ENCODE data around the gene PRKCE.

PRKCE gene

GRCh38 chr2:45814951-45815621 is 163.6 kb downstream of the PRKCE start:
- Histone ChIP-seq H3K36me3 (ENCODE audit: control insufficient read depth, insufficient read depth, low read length) (no peaks in the 10 kb centered on the region), H3K4me3 (ENCODE audit: insufficient read depth, low read depth, low read length) (no peak overlapping the region), H3K4me1 (ENCODE audit: control insufficient read depth, insufficient read depth, low read length) (peaks cover 24% of the 10 kb centered on the region), H3K9me3 (ENCODE audit: control insufficient read depth, low read length) (no peaks in the 10 kb centered on the region), H3K27ac (ENCODE audit: insufficient read depth, low read depth, low read length, poor library complexity, severe bottlenecking) (no peak overlapping the region), H3K27me3 (ENCODE audit: control insufficient read depth, insufficient read depth, low read length, poor library complexity, severe bottlenecking) (no peaks in the 10 kb centered on the region)
- 36 to 46% methylated on average over 2 of the region's 2 CpGs for WGBS, 2 experiments

- Histone ChIP-seq H3K36me3 (ENCODE audit: control insufficient read depth, insufficient read depth, low read length) (no peaks in the 10 kb centered on the region), H3K27me3 (ENCODE audit: control insufficient read depth, insufficient read depth, low read length, poor library complexity, severe bottlenecking) (no peaks in the 10 kb centered on the region), H3K4me1 (ENCODE audit: control insufficient read depth, insufficient read depth, low read length) (peaks cover 24% of the 10 kb centered on the region), H3K4me3 (ENCODE audit: insufficient read depth, low read depth, low read length) (no peak overlapping the region), H3K27ac (ENCODE audit: insufficient read depth, low read depth, low read length, poor library complexity, severe bottlenecking) (no peak overlapping the region), H3K9me3 (ENCODE audit: control insufficient read depth, low read length) (no peaks in the 10 kb centered on the region)
- 93 to 96% methylated on average over 2 of the region's 2 CpGs for WGBS, 2 experiments
Observed at GRCh38 chr2:45816272-45816671, 164.8 kb downstream of the PRKCE start.

GRCh38 chr2:45818591-45818990 is 167.1 kb downstream of the PRKCE start:
- WGBS, 2 experiments: 80 to 81% methylated on average over 5 of the region's 5 CpGs
- peaks cover 20% of the 10 kb centered on the region for H3K4me1 ChIP-seq (ENCODE audit: control insufficient read depth, insufficient read depth, low read length)
- H3K27me3 ChIP-seq (ENCODE audit: control insufficient read depth, insufficient read depth, low read length, poor library complexity, severe bottlenecking): no peaks in the 10 kb centered on the region
- no peak overlapping the region for H3K27ac ChIP-seq (ENCODE audit: insufficient read depth, low read depth, low read length, poor library complexity, severe bottlenecking)
- H3K4me3 ChIP-seq (ENCODE audit: insufficient read depth, low read depth, low read length): no peak overlapping the region
- no peaks in the 10 kb centered on the region for H3K9me3 ChIP-seq (ENCODE audit: control insufficient read depth, low read length)
- no peaks in the 10 kb centered on the region for H3K36me3 ChIP-seq (ENCODE audit: control insufficient read depth, insufficient read depth, low read length)

DNA sequence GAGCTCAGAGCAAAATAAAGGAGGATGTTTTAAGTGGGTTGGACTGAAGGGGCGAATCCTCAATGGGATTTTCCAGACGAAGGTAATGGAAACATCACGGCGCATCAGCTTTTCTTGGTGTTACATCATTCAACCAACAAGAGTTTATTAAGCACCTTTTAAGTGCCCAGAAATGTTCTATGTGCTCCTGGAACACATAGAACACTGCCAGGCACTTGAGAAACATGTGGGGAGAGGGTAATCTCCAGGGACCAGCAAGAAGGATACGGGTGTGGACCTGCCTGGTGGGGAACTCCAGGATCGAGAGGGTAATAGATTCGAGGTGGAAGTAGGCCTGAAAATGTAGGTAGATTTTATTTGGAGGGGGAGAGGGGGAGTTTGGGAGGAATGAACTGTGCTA is 168.6 kb downstream of the PRKCE start:
- Histone ChIP-seq H3K4me3 (ENCODE audit: insufficient read depth, low read depth, low read length) (no peak overlapping the region), H3K9me3 (ENCODE audit: control insufficient read depth, low read length) (no peaks in the 10 kb centered on the region), H3K27ac (ENCODE audit: insufficient read depth, low read depth, low read length, poor library complexity, severe bottlenecking) (no peak overlapping the region), H3K27me3 (ENCODE audit: control insufficient read depth, insufficient read depth, low read length, poor library complexity, severe bottlenecking) (no peaks in the 10 kb centered on the region), H3K36me3 (ENCODE audit: control insufficient read depth, insufficient read depth, low read length) (no peaks in the 10 kb centered on the region), H3K4me1 (ENCODE audit: control insufficient read depth, insufficient read depth, low read length) (peaks cover 16% of the 10 kb centered on the region)
- 95 to 99% methylated on average over 7 of the region's 7 CpGs for WGBS, 2 experiments

- Histone ChIP-seq H3K4me3 (ENCODE audit: insufficient read depth, low read depth, low read length) (no peak overlapping the region), H3K36me3 (ENCODE audit: control insufficient read depth, insufficient read depth, low read length) (no peaks in the 10 kb centered on the region), H3K4me1 (ENCODE audit: control insufficient read depth, insufficient read depth, low read length) (peaks cover 16% of the 10 kb centered on the region), H3K27ac (ENCODE audit: insufficient read depth, low read depth, low read length, poor library complexity, severe bottlenecking) (no peak overlapping the region), H3K27me3 (ENCODE audit: control insufficient read depth, insufficient read depth, low read length, poor library complexity, severe bottlenecking) (no peaks in the 10 kb centered on the region), H3K9me3 (ENCODE audit: control insufficient read depth, low read length) (no peaks in the 10 kb centered on the region)
- 91 to 92% methylated on average over 9 of the region's 9 CpGs for WGBS, 2 experiments
Observed at GRCh38 chr2:45821558-45822271, 170.2 kb downstream of the PRKCE start.

GRCh38 chr2:45822272-45822630 is 170.8 kb downstream of the PRKCE start:
- H3K36me3 ChIP-seq (ENCODE audit: control insufficient read depth, insufficient read depth, low read length): no peaks in the 10 kb centered on the region
- no peak overlapping the region for H3K4me3 ChIP-seq (ENCODE audit: insufficient read depth, low read depth, low read length)
- 84 to 87% methylated on average over 5 of the region's 5 CpGs for WGBS, 2 experiments
- no peaks in the 10 kb centered on the region for H3K9me3 ChIP-seq (ENCODE audit: control insufficient read depth, low read length)
- H3K4me1 ChIP-seq (ENCODE audit: control insufficient read depth, insufficient read depth, low read length): peaks cover 16% of the 10 kb centered on the region
- H3K27me3 ChIP-seq (ENCODE audit: control insufficient read depth, insufficient read depth, low read length, poor library complexity, severe bottlenecking): no peaks in the 10 kb centered on the region
- H3K27ac ChIP-seq (ENCODE audit: insufficient read depth, low read depth, low read length, poor library complexity, severe bottlenecking): no peak overlapping the region

GRCh38 chr2:45823723-45824206 is 172.3 kb downstream of the PRKCE start:
- WGBS, 2 experiments: 94 to 95% methylated on average over 4 of the region's 4 CpGs
- H3K4me1 ChIP-seq (ENCODE audit: control insufficient read depth, insufficient read depth, low read length): peaks cover 10% of the 10 kb centered on the region
- no peaks in the 10 kb centered on the region for H3K36me3 ChIP-seq (ENCODE audit: control insufficient read depth, insufficient read depth, low read length)
- no peak overlapping the region for H3K27ac ChIP-seq (ENCODE audit: insufficient read depth, low read depth, low read length, poor library complexity, severe bottlenecking)
- no peaks in the 10 kb centered on the region for H3K27me3 ChIP-seq (ENCODE audit: control insufficient read depth, insufficient read depth, low read length, poor library complexity, severe bottlenecking)
- no peaks in the 10 kb centered on the region for H3K9me3 ChIP-seq (ENCODE audit: control insufficient read depth, low read length)
- no peak overlapping the region for H3K4me3 ChIP-seq (ENCODE audit: insufficient read depth, low read depth, low read length)

GRCh38 chr2:45825001-45825651 is 173.7 kb downstream of the PRKCE start:
- peaks cover 2% of the 10 kb centered on the region for H3K9me3 ChIP-seq (ENCODE audit: control insufficient read depth, low read length)
- H3K27me3 ChIP-seq (ENCODE audit: control insufficient read depth, insufficient read depth, low read length, poor library complexity, severe bottlenecking): no peaks in the 10 kb centered on the region
- H3K27ac ChIP-seq (ENCODE audit: insufficient read depth, low read depth, low read length, poor library complexity, severe bottlenecking): no peak overlapping the region
- H3K36me3 ChIP-seq (ENCODE audit: control insufficient read depth, insufficient read depth, low read length): no peaks in the 10 kb centered on the region
- no peak overlapping the region for H3K4me3 ChIP-seq (ENCODE audit: insufficient read depth, low read depth, low read length)
- peaks cover 9% of the 10 kb centered on the region for H3K4me1 ChIP-seq (ENCODE audit: control insufficient read depth, insufficient read depth, low read length)
- WGBS, 2 experiments: 91 to 92% methylated on average over 6 of the region's 6 CpGs

- Histone ChIP-seq H3K4me1 (ENCODE audit: control insufficient read depth, insufficient read depth, low read length) (peaks cover 9% of the 10 kb centered on the region), H3K27me3 (ENCODE audit: control insufficient read depth, insufficient read depth, low read length, poor library complexity, severe bottlenecking) (no peaks in the 10 kb centered on the region), H3K4me3 (ENCODE audit: insufficient read depth, low read depth, low read length) (no peak overlapping the region), H3K27ac (ENCODE audit: insufficient read depth, low read depth, low read length, poor library complexity, severe bottlenecking) (no peak overlapping the region), H3K36me3 (ENCODE audit: control insufficient read depth, insufficient read depth, low read length) (no peaks in the 10 kb centered on the region), H3K9me3 (ENCODE audit: control insufficient read depth, low read length) (peaks cover 3% of the 10 kb centered on the region)
- 94 to 95% methylated on average over 6 of the region's 6 CpGs for WGBS, 2 experiments
Observed at GRCh38 chr2:45826460-45826859, 175.0 kb downstream of the PRKCE start.

DNA sequence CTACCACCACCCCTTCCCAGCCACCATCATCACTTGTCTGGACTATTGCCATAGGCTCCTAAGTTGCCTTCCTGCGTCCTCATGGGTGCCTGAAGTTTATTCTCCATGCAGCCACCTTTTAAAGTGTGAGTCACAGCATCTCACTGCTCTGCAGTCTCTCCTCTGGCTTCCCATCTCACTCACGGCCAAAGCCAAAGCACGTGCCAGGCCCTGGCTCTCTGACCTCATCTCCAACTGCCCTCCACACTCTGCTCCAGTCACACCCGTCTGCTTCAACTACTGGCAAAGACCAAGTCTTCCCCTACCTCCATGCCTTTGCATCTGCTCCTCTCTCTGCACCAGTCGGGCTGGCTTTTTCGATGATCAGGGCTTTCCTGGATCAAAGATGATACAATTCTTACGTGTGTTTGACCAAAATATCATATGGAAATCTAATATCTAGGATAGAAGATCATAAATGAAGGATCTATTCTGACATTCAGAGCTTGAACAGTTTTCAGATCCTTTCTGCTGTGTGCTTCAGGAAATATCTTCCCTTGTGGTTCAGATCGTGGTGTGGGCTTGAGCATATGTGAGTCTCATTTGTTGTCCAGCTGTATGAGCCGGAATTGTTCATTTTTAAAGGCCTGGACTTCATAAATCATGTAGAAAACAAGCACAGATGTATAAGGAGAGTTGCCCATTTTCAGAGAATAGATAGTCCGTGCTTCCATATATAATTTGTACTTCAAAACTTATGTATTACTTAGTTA is 175.6 kb downstream of the PRKCE start:
- H3K36me3 ChIP-seq (ENCODE audit: control insufficient read depth, insufficient read depth, low read length): no peaks in the 10 kb centered on the region
- peaks cover 4% of the 10 kb centered on the region for H3K4me1 ChIP-seq (ENCODE audit: control insufficient read depth, insufficient read depth, low read length)
- no peak overlapping the region for H3K27ac ChIP-seq (ENCODE audit: insufficient read depth, low read depth, low read length, poor library complexity, severe bottlenecking)
- WGBS, 2 experiments: 93 to 94% methylated on average over 9 of the region's 10 CpGs
- H3K27me3 ChIP-seq (ENCODE audit: control insufficient read depth, insufficient read depth, low read length, poor library complexity, severe bottlenecking): no peaks in the 10 kb centered on the region
- H3K4me3 ChIP-seq (ENCODE audit: insufficient read depth, low read depth, low read length): no peak overlapping the region
- H3K9me3 ChIP-seq (ENCODE audit: control insufficient read depth, low read length): peaks cover 3% of the 10 kb centered on the region

All from ectodermal cell (in vitro differentiated cells).